ENCODE results near the gene PDGFRA.
"Not testable (repeated sequence)": the region's sequence is repeated elsewhere in the genome, so short reads cannot be mapped to it uniquely, and the experiment has no call there.

Gene PDGFRA

DNA sequence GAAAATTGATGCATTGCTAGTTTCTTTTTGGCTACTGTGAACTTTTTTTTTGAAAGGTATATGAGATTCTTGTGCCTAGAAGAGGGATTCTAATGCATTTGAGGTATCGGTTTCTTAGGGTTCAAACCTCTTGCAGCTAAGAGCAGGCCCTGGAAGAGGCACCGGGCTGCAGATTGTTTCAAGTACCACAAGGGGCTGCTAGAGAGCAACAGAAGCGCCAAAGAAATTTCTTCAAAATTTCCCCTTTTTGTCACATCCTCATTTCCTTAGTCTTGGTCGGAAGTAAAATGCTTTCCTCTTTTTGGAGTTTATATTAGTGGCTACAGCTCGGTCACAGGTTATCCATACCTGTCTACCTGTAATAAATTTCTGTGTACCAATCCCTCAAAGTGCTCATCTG, 89.8 kb downstream of the PDGFRA start:
- DNase-seq (ENCODE audit: low read depth), result peak; percentile 55

DNA sequence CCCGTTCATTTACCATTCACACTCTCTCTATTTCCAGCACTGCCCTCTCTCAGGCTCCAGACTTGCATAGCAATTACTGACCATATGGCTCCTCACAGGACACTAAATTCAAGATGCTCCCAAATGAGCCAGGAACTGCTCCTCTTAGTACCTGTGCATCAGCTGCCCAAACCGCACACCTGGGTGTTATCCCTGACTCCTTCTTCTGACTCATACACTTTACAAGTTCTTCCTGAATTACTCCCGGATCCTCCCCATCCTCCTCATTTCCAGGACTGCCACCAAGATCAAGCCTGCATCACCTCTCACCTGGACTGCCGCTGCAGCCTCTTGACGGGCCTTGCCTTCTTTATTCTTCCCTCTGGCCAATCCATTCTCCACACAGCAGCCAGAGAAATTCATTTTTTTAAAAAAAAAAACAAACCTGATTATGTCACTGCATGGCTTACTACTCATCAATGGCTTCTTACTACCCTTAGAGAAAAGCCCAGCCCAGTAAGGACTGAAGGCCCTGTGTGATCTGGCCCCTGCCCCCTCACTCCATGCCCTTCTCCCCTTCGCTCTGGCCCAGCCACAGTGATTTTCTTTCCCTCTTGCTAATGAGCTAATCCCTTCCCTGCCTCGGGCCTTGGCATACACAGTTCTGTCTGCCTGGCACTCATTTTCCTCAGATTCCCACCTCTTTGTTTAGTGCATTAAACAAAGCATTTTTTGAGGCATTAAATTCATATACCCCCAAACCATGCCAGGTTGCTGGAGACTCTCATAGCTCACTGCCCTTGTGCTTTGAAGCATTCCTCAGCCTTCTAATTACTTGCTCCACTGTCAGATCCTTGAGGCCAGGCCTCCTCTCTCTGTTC, 92.0 kb downstream of the PDGFRA start:
- DNase-seq (ENCODE audit: low read depth), result no peak

DNA sequence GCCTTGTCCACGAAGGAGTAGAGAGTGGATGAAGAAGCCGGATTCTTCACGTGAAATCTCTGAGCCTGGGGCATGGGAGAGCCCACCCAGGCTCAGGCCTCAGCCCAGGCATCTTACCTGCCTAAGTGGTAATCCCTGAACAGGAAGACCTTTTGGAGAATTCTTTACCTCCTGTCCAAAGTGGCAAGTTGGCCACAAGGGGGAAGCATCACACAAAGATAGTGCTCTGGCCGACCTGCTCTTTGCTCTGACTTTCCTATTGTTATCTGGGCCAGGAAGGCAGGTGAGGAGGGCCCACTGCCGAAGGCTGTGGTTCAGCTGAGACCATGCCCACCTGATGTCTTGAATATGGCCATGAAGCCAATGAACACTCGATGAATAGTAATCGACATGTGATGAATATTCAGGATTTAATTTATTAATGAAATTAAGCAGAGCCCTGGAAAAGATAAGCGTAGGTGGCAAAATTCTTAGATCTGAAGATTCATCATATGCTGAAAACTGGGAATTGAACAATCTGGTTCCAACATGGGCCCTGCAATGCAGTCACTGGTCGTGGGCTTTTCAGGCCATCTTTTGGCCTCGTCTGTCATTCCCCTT, 93.8 kb downstream of the PDGFRA start:
- DNase-seq (ENCODE audit: low read depth), result peak; percentile 51

DNA sequence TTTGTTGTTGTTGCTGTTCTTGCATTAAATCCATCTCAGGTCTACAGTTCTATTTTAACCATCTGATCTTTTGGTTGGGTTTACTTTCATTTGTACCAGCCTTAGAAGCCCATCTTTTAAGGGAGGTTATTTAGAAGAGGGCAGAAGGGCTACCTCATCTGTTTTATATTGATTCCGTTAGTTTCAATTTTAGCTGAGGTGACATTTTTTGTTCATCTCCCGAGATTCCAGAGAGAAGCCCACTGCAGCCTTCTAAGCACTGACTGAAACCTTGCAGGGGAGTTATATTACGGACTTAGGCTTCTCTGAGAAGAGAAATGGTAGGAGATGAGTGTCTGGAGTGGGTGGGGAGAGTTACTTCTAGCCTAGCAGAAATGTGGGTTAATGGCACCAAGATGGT, 101.8 kb downstream of the PDGFRA start:
- DNase-seq (ENCODE audit: low read depth), result no peak

DNA sequence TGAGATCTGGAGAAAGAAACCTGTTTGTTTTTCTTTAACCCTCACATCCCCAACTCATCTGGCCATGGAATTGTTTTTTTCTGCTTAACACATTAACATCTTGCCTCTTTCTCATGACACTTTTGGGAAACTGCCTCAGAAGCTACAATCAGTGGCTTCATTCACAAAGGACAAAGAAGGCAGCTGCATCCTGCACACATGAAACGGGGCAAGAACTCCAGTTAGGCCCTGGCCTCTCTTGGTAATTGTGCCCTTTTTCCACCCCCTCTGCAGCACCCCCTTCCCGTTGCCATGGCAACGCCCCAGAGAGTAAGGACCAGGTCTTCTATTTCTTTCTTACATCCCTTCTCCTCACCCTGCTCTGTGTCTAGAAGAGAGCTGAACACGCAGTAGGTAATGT, 103.4 kb downstream of the PDGFRA start:
- DNase-seq (ENCODE audit: low read depth), result no peak

DNA sequence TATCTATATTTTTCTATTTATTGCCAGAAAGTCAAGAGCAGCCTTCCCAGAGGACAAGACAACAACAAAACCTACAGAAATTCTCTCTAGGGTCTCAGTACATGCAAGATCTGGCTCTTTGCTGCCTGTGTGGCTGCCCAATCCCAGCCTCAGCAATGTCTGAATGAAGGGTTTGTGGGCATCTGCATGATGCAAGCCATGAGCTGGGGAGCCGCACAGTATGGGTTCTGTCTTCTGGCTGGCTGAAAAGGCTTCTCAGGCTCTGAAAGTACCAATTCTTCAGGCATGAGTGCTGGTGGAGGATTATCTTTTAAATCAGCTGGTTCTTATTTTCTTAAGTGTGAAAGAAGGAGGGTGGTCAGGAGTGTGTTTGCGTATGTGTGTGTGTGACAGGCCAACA, 104.6 kb downstream of the PDGFRA start:
- DNase-seq (ENCODE audit: low read depth), result no peak

DNA sequence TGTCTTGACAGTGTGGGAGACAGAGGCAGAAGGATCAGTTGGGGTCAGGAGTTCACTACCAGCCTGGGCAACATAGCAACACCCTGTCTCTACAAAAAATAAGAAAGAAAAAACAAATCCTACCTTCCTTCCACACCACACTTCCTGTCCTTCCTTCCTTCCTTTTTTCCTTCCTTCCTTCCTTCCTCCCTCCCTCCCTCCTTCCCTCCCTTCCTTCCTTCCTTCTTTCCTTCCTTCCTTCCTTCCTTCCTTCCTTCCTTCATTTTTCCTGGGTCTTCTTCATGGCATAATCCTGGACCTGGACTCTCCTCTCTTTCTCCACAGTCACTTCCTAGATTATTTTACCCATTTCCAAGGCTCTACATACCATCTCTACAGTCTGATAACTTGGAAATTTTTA, 105.7 kb downstream of the PDGFRA start:
- not testable (repeated sequence) for DNase-seq (ENCODE audit: low read depth)

DNA sequence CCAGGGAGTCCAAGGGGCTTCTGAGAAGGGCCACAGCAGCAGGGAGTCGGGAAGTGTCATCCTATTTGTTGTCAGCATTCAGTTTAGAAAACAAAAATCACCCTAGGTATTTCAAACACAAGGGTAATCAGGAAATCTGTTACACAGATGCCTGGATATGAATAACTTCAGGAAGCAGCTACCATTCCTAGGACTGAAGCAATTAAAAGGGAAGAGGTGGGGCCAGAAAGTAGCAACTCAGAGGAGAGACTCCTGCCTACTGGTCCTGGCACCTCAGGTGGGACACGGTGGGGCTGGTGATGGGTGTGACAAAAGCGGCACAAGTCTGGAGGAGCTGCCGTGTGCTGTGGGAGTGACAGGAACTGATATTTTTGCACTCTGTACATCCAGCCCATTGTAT, 107.9 kb downstream of the PDGFRA start:
- no peak for DNase-seq (ENCODE audit: low read depth)

DNA sequence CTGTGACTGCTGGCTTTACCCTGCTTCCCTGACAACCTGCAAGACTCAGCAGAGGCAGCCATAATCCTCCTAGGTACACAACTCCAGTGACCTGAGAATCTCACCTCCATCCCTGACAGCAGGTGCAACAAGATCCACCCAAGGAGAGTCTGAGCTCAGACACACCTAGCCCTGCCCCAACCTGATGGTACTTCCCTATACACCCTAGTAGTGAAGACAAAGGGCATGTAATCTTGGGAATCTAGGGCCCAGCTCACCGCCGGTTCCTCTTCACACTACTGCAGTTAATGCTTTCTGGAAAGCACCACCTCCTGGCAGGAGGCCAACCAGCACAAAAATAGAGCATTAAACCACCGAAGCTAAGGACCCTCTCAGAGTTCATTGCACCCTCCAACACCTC, 113.0 kb downstream of the PDGFRA start:
- DNase-seq (ENCODE audit: low read depth), result not testable (repeated sequence)

Data from amniotic epithelial cell (primary cell).